Astrocyte of the spinal cord (primary cell): ENCODE measurements around the gene JAK2.

ENCODE experiments used
- DNase-seq: peaks from one replicate; pipeline ENCODE4 v3.0.0; 2011; ENCODE audit warnings: low read depth, low spot score
- H3K4me3 ChIP-seq: 2 replicates; pipeline ENCODE4 v1.5.1; 2011; ENCODE audit warnings: low read depth, mild to moderate bottlenecking, low read length, moderate library complexity
- in situ Hi-C: cut with HindIII; loops from 2 replicates; pipeline ENCODE4 v1.10.0; 2017; ENCODE audit warnings: low sequenced_read_pairs
- TF ChIP-seq, protein P1 (sequence below): IDR thresholded peaks from 2 replicates; pipeline ENCODE4 v1.5.1; 2012; ENCODE audit warnings: low read depth, mild to moderate bottlenecking, low read length, inconsistent platforms

JAK2 gene

DNA sequence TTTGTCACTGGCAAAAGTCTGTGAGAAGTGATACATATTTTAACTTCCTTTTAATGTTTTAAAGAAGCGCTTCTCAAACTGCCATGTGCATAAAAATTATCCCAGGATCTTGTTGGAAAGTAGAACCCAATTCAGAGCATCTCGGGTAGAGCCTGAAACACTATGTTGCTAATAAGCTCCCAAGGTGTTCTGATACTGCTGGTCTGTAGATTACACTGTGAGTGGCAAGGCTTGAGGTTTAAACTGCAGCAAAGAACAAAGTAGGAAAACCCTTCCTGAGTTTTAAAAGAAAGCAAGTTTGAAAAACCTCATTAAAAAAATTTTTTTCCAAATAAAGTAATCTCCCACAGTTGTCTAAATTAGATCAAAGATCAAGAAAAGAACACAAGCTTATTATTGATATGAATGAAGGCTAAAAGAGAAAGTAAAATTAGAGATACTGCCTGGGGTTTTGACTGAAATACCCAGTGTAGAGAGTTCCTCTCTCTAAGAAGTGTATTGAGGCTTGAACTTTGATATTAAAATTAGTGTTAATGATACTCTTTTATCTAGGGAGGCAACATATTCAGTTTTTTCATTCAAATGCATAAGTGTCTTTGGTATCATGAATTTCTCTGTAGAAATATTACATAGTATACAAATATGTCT is 19.8 kb upstream of the JAK2 start:
- no peak overlapping the region for H3K4me3 ChIP-seq
- TF ChIP-seq, protein P1, sequence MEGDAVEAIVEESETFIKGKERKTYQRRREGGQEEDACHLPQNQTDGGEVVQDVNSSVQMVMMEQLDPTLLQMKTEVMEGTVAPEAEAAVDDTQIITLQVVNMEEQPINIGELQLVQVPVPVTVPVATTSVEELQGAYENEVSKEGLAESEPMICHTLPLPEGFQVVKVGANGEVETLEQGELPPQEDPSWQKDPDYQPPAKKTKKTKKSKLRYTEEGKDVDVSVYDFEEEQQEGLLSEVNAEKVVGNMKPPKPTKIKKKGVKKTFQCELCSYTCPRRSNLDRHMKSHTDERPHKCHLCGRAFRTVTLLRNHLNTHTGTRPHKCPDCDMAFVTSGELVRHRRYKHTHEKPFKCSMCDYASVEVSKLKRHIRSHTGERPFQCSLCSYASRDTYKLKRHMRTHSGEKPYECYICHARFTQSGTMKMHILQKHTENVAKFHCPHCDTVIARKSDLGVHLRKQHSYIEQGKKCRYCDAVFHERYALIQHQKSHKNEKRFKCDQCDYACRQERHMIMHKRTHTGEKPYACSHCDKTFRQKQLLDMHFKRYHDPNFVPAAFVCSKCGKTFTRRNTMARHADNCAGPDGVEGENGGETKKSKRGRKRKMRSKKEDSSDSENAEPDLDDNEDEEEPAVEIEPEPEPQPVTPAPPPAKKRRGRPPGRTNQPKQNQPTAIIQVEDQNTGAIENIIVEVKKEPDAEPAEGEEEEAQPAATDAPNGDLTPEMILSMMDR, result no peak
- in situ Hi-C loops, result no loop called here
- no peak for DNase-seq

DNA sequence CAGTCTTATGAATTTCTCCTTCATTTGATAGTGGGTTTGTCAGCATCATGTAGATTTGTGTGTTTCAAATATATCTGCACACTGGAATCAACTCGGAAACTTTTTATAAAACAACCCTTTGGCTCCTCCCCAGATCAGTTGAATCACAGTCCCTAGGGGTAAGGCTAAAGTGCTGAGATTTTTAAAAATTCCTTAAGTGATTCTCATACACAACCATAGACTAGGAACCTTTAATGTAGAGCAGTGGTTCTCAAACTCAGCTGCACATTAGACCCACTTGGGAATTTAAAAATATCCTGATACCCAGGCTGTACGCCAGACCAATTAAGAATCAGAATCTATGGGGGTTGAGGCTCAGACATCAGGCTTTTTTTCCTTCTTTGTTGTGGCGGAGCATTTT is 17.5 kb upstream of the JAK2 start:
- DNase-seq, result peak; percentile 44

GRCh38 chr9:4969130-4969529 is 15.9 kb upstream of the JAK2 start:
- no peak overlapping the region for H3K4me3 ChIP-seq
- DNase-seq, result no peak
- TF ChIP-seq, protein P1, result no peak
- in situ Hi-C loops, result no loop called here

More for the DNA sequence above, 17.5 kb upstream of the JAK2 start:
- TF ChIP-seq, protein P1, result no peak
- in situ Hi-C loops, result no loop called here
- H3K4me3 ChIP-seq, result no peak overlapping the region

GRCh38 chr9:4970970-4971641 is 14.0 kb upstream of the JAK2 start:
- in situ Hi-C loops, result no loop called here
- H3K4me3 ChIP-seq, result no peak overlapping the region
- no peak for DNase-seq
- TF ChIP-seq, protein P1, result no peak

- DNase-seq, result no peak
- TF ChIP-seq, protein P1, result no peak
- in situ Hi-C loops, result no loop called here
- H3K4me3 ChIP-seq, result no peak overlapping the region
Observed at GRCh38 chr9:4973246-4973645, 11.8 kb upstream of the JAK2 start.

GRCh38 chr9:4973902-4974301 is 11.2 kb upstream of the JAK2 start:
- in situ Hi-C loops, result no loop called here
- no peak overlapping the region for H3K4me3 ChIP-seq
- no peak for DNase-seq
- TF ChIP-seq, protein P1, result no peak
